ENCODE results near the gene BRD7. TPM values are rescaled to one million over a fixed set of nuclear protein-coding genes. Genes with fewer than 3 reads are reported as not detected.
A peak's percentile ranks its signal among the peaks of the same experiment; 100 is the strongest.

The BRD7 gene
- total RNA-seq: 10 to 100 TPM; 38.3 to 55.9 (median 48.8) TPM

DNA sequence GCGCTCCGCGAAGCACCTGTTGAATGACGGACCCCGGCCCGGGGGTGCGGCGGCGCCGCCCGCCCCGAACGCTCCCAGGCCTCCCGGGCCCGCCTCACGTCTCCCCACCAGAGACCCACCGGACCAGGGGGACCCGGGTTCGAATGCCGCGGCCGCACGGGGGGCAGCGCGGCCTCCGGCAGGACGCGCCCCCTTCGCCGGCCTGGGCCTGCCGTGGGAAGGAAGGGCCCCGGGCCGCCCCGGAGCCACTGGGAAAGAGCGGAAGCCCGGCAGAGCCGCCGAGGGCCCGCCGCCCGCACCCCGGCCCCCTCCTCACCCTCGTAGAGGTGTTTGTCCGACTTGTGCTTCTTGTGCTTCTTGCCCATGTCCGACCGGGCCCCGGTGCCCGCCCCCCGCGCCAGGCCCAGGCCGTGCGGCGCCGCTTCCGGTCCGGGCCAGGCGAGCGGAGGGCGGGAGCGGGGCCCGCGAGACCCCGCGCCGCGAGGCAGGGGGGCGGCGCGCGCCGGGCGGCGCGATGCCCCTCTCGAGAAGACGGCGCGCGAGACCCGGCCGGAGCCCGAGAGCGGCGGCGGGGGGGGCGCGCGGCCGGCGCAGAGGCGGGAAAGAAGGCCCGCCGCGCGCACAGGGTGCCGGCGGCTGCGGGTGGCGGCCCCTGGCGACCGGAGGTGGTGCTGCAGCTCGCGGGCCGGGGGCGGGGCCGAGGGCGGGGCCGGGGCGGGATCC lies at the start of gene BRD7:
BRD7 (minus strand) TSS at position 579 of the 723 bp plus-strand sequence; CDS start at position 365, 214 bp downstream.
- intact Hi-C loops (cut with DNase I; ENCODE audit: low total_unique reads): loop anchor here (1.0 to 10.0 kb wide), 4 partner anchors 180 to 439 kb away; partner anchors contain the start of genes CYLD, NKD1 and TENT4B
- peaks cover 20 to 44% of the 10 kb centered on the region in 2 donors for H3K4me1 ChIP-seq

DNA sequence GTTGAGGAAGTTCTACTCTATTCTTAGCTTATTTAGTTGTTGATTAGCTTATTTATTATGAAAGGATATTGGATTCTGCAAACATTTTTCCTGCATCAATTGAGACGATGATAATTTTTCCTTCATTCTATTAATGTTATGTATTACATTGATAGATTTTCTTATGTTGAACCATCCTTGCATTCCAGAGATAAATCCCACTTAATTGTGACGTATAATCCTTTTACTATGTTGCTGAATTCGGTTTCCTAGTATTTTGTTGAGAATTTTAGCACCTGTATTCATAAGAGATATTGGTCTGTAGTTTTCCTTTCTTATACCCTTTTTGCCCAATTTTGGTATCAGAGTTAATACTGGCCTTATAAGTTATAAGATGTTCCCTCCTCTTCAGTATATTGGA lies 47.6 kb upstream of the BRD7 start:
- intact Hi-C loops (cut with DNase I; ENCODE audit: low total_unique reads): no loop called here

More for the DNA sequence above, at the start of gene BRD7:
- H3K27me3 ChIP-seq: no peaks in the 10 kb centered on the region
- peak; percentile 17 to 50 for DNase-seq
- TF ChIP-seq, protein P1, sequence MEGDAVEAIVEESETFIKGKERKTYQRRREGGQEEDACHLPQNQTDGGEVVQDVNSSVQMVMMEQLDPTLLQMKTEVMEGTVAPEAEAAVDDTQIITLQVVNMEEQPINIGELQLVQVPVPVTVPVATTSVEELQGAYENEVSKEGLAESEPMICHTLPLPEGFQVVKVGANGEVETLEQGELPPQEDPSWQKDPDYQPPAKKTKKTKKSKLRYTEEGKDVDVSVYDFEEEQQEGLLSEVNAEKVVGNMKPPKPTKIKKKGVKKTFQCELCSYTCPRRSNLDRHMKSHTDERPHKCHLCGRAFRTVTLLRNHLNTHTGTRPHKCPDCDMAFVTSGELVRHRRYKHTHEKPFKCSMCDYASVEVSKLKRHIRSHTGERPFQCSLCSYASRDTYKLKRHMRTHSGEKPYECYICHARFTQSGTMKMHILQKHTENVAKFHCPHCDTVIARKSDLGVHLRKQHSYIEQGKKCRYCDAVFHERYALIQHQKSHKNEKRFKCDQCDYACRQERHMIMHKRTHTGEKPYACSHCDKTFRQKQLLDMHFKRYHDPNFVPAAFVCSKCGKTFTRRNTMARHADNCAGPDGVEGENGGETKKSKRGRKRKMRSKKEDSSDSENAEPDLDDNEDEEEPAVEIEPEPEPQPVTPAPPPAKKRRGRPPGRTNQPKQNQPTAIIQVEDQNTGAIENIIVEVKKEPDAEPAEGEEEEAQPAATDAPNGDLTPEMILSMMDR (IDR thresholded peaks at IDR 0.05 in 4 of 5, conservative IDR thresholded peaks at IDR 0.05 in 1 of 5): peak in 4 of 5 experiments; percentile 35 to 83 (median 58)
- peak in 1 of 2 donors; percentile 39 for TF ChIP-seq POLR2A (IDR thresholded peaks at IDR 0.05)
- no peaks in the 10 kb centered on the region for H3K9me3 ChIP-seq
- ATAC-seq: peak; percentile 92 to 94
- H3K36me3 ChIP-seq: peaks cover 0 to 25% of the 10 kb centered on the region in 2 donors
- H3K27ac ChIP-seq: peak within 1 kb of the TSS; percentile 65 to 83 (median 76)
- in situ Hi-C loops (cut with MboI; ENCODE audit: low sequenced_read_pairs in 4 of 4): loop anchor here (5.0 to 25.0 kb wide), 9 partner anchors 156 to 444 kb away; partner anchors contain the start of genes CNEP1R1 (in 2 of the 4) and TENT4B (in 1 of the 4)
- H3K4me3 ChIP-seq: peak within 1 kb of the TSS; percentile 67 to 98 (median 82)

DNA sequence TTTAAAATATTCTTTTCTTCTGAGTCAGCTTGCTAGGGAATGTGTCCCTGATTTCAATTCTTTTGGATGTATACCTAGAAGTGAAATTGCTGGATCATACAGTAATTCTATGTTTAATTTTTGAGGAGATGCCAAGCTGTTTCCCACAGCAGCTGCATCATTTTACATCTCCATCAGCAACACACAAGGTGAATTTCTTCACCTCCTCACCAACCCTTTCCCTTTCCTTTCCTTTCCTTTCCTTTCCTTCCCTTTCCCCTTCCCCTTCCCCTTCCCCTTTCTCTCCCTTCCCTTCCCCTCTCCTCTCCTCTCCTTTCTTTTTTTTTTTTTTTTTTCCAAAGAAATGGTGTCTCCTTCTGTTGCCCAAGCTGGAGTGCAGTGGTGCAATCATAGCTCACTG lies 45.4 kb upstream of the BRD7 start:
- in situ Hi-C loops (cut with MboI; ENCODE audit: low sequenced_read_pairs in 4 of 4) (no loop called here), intact Hi-C loops (cut with DNase I; ENCODE audit: low total_unique reads) (no loop called here)
- H3K4me1 ChIP-seq: no peaks in the 10 kb centered on the region
- no peaks in the 10 kb centered on the region for H3K36me3 ChIP-seq
- no peak overlapping the region for H3K4me3 ChIP-seq
- peaks cover 0 to 12% (median 0%) of the 10 kb centered on the region in 3 donors for H3K9me3 ChIP-seq
- no peaks in the 10 kb centered on the region for H3K27me3 ChIP-seq
- H3K27ac ChIP-seq: no peak overlapping the region
- ATAC-seq: no peak
- TF ChIP-seq, protein P1 (IDR thresholded peaks at IDR 0.05 in 4 of 5, conservative IDR thresholded peaks at IDR 0.05 in 1 of 5): no peak
- TF ChIP-seq POLR2A (IDR thresholded peaks at IDR 0.05): no peak
- no peak for DNase-seq

More for the DNA sequence above, 47.6 kb upstream of the BRD7 start:
- Histone ChIP-seq H3K4me1 (no peaks in the 10 kb centered on the region), H3K4me3 (no peak overlapping the region), H3K27me3 (no peaks in the 10 kb centered on the region), H3K27ac (no peak overlapping the region), H3K36me3 (no peaks in the 10 kb centered on the region), H3K9me3 (peaks cover 0 to 17% (median 0%) of the 10 kb centered on the region in 3 donors)
- in situ Hi-C loops (cut with MboI; ENCODE audit: low sequenced_read_pairs in 4 of 4): no loop called here
- DNase-seq (no peak), ATAC-seq (no peak)
- no peak for TF ChIP-seq POLR2A (IDR thresholded peaks at IDR 0.05)
- TF ChIP-seq, protein P1 (IDR thresholded peaks at IDR 0.05 in 4 of 5, conservative IDR thresholded peaks at IDR 0.05 in 1 of 5): no peak

DNA sequence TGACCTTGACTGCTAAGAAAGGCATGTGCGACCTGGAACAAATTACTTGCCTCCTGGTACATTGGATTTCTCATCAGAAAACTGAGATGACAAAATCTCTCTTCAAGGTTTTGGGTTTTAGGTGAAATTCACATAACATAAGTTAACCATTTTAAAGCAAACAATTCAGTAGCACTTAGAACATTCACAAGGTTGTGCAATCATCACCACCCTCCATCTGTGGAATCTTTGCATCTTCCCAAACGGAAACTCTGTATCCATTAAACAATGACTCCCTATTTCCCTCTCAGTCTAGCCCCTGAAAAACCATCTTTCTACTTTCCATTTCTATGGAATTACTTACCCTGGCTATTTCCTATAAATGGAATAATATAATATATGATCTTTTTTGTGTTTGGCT lies 42.2 kb upstream of the BRD7 start:
- H3K27me3 ChIP-seq: no peaks in the 10 kb centered on the region
- TF ChIP-seq, protein P1 (IDR thresholded peaks at IDR 0.05 in 4 of 5, conservative IDR thresholded peaks at IDR 0.05 in 1 of 5): no peak
- no peak for TF ChIP-seq POLR2A (IDR thresholded peaks at IDR 0.05)
- no peak for DNase-seq
- no peaks in the 10 kb centered on the region for H3K9me3 ChIP-seq
- in situ Hi-C loops (cut with MboI; ENCODE audit: low sequenced_read_pairs in 4 of 4) (no loop called here), intact Hi-C loops (cut with DNase I; ENCODE audit: low total_unique reads) (no loop called here)
- no peaks in the 10 kb centered on the region for H3K4me1 ChIP-seq
- H3K36me3 ChIP-seq: no peaks in the 10 kb centered on the region
- no peak overlapping the region for H3K27ac ChIP-seq
- no peak for ATAC-seq
- no peak overlapping the region for H3K4me3 ChIP-seq

Measured in gastrocnemius medialis (tissue), 4 donors.